Liver (tissue), 3 donors: Measurements from ENCODE around the gene PPARA.

Experiments
- EGR1 ChIP-seq, 2 donors: IDR thresholded peaks; 2 replicates each; pipeline ENCODE4 v1.6.1; 2016 to 2018; ENCODE audit warnings: antibody characterized with exemption in 2 of 2, low read depth in 2 of 2
- HNF4A ChIP-seq, 2 donors: conservative IDR thresholded peaks; 2 replicates each; pipeline ENCODE4 v1.6.1; 2016; ENCODE audit warnings: antibody characterized with exemption in 2 of 2, mild to moderate bottlenecking in 2 of 2
- JUND ChIP-seq, 2 donors: IDR thresholded peaks; 2 replicates each; pipeline ENCODE4 v1.6.1; 2016; ENCODE audit warnings: antibody characterized with exemption in 2 of 2
- SP1 ChIP-seq: IDR thresholded peaks from 2 replicates; pipeline ENCODE4 v1.6.1; 2018; ENCODE audit warnings: antibody characterized with exemption, mild to moderate bottlenecking
- TAF1 ChIP-seq: conservative IDR thresholded peaks from 2 replicates; pipeline ENCODE4 v1.6.1; 2016; ENCODE audit warnings: antibody characterized with exemption, mild to moderate bottlenecking
- TF ChIP-seq, protein P1 (sequence below): fragments of 150-350 bp; IDR thresholded peaks from 2 replicates; pipeline ENCODE4 v1.5.1; 2017; ENCODE audit warnings: improper control_type of control experiment, low read depth, low read length; ENCODE audit not compliant: missing input control
- TF ChIP-seq, protein P2 (sequence below): IDR thresholded peaks from 2 replicates; pipeline ENCODE4 v1.6.1; 2016; ENCODE audit warnings: antibody characterized with exemption
- donor health status: healthy.
- donor health status: healthy.

DNA sequence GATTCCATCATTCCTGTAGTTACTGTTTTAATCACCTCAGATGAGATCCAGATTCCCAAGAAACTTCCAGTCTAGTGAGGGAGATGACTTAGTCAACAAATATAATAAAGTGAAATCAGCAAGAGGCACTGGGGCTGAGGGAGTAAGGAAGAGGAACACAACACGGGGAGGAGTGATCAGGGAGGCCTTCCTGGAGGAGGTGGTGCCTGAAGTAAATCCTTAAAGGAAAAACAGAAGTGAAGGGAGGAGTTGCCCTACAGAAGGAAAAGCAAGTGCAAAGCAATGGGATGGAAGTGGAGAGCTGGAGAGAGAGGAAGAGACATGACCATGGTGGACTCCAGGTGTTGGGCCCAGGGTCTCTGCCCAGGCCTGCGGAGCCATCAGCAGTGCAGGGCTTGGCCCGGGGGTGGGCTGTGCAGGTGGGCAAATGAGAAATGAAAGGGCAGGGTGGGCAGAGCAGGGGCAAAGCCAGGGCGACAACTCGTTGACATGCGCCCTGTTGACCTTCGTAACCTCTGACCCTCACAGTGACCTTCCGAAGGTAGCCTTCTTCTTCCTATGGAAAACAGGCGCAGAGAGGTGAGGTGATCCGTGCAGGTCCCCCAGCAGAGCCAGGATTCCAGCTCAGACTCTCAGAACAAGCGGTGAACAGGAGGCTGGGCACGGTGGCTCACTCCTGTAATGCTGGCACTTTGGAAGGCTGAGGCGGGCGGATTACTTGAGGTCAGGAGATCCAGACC, 12.1 kb upstream of the PPARA start:
- TF ChIP-seq EGR1 (IDR thresholded peaks at IDR 0.05; ENCODE audit: low read depth in 2 of 2) = no peak
- TF ChIP-seq, protein P1, sequence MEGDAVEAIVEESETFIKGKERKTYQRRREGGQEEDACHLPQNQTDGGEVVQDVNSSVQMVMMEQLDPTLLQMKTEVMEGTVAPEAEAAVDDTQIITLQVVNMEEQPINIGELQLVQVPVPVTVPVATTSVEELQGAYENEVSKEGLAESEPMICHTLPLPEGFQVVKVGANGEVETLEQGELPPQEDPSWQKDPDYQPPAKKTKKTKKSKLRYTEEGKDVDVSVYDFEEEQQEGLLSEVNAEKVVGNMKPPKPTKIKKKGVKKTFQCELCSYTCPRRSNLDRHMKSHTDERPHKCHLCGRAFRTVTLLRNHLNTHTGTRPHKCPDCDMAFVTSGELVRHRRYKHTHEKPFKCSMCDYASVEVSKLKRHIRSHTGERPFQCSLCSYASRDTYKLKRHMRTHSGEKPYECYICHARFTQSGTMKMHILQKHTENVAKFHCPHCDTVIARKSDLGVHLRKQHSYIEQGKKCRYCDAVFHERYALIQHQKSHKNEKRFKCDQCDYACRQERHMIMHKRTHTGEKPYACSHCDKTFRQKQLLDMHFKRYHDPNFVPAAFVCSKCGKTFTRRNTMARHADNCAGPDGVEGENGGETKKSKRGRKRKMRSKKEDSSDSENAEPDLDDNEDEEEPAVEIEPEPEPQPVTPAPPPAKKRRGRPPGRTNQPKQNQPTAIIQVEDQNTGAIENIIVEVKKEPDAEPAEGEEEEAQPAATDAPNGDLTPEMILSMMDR = no peak
- TF ChIP-seq, protein P2, sequence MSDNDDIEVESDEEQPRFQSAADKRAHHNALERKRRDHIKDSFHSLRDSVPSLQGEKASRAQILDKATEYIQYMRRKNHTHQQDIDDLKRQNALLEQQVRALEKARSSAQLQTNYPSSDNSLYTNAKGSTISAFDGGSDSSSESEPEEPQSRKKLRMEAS = no peak
- no peak for TF ChIP-seq SP1
- TF ChIP-seq HNF4A (conservative IDR thresholded peaks at IDR 0.05) = no peak
- no peak for TF ChIP-seq JUND (IDR thresholded peaks at IDR 0.05)
- no peak for TF ChIP-seq TAF1
